ENCODE data around the gene ITLN2.

DNA sequence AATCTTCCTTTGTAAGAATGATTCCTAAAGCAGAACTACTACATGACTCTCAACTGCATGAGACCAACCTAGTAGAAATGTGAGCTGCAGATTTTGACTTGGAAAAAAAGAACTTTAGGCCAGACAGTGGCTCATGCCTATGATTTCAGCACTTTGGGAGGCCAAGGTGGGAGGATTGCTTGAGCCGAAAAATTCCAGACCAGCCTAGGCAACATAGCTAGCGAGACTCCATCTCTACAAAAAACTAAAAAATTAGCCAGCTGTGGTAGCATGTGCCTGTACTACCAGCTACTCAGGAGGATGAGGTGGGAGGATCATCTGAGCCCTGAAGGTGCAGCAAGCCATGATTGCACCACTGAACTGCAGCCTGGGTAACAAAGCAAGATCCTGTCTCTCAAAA is 24.7 kb upstream of the ITLN2 start:
- TF ChIP-seq CTCF (conservative IDR thresholded peaks at IDR 0.05; ENCODE audit: low read length), result no peak
- TF ChIP-seq EZH2phosphoT487 (IDR thresholded peaks at IDR 0.05; ENCODE audit: borderline replicate concordance), result no peak

Measured in Loucy (cell line).